GM10266 (cell line): ENCODE results near the gene SPDL1.

ENCODE experiments used
- DNase-seq: peaks from one replicate; pipeline ENCODE4 v3.0.0; 2012; ENCODE audit errors: extremely low spot score
- CTCF ChIP-seq: IDR thresholded peaks from 2 replicates; pipeline ENCODE4 v1.5.1; 2012; ENCODE audit warnings: mild to moderate bottlenecking, low read depth; ENCODE audit not compliant: control insufficient read depth, insufficient read depth; ENCODE audit errors: missing control alignments

The SPDL1 gene

DNA sequence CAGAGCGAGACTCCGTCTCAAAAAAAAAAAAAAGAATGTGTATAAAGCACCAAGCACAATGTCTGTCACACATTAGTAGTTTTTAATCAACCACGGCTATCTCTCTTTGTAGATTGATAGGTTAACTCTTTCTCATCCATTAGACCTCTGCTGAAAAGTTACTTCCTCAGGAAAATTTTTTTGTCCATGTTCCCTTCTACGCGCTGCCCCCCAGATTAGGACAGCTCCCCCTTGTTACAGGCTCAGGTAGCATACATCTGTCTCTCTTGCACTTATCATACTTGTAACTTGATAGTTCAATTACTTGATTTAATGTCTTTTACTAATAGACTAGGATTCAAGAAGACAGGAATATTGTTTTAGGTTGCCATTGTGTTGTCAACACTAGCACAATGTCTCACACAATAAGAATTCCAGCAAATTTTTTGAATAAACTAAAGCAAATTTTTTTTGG, 1.5 kb downstream of the SPDL1 start:
- no peak for TF ChIP-seq CTCF
- DNase-seq, result no peak

- TF ChIP-seq CTCF, result no peak
- DNase-seq, result no peak
These were observed 7.0 kb downstream of the SPDL1 start for GRCh38 chr5:169590602-169591001.

DNA sequence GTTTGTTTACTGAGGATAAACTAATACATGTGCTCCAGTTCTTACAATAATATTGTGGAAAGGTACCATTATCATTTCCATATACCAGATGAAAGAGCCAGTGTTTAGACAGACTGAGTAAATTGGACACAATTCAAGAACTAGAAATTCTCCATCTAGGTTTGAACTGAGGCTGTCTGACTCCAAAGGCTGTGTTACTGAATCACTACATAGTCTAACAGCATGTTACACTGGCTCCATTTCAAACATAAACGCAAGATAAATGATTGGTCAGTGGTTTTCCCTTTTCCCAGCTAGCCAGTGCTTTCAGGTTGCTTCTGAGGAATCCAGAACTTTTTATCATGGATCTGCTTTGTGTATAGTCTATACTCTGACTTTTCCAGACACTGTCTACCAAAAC, 8.1 kb downstream of the SPDL1 start:
- no peak for TF ChIP-seq CTCF
- DNase-seq, result no peak

GRCh38 chr5:169592937-169593650, 9.5 kb downstream of the SPDL1 start:
- no peak for TF ChIP-seq CTCF
- no peak for DNase-seq

- DNase-seq, result no peak
- TF ChIP-seq CTCF, result no peak
These were observed 11.7 kb downstream of the SPDL1 start for GRCh38 chr5:169595172-169595820.

DNA sequence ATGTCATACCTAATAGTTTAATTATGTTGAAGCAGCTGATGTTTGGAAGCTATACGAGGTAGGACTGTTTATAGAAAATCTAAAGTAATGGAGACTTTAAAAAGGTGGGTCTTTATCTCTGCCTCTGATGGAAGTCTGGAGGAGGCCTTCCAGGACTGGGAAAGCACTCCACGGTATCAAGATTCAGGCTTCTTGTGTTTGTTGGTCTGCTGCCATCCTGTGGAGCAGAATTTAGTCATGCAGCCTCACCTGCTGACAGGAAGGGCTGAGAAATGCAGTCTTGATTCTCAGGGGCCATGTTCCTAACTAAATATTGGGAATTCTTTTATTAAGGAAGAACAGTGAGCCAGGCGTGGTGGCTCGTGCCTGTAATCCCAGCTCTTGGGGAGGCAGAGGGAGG, 15.9 kb downstream of the SPDL1 start:
- no peak for DNase-seq
- no peak for TF ChIP-seq CTCF

GRCh38 chr5:169602535-169602934, 19.0 kb downstream of the SPDL1 start:
- TF ChIP-seq CTCF, result no peak
- DNase-seq, result no peak
